ES-I3 (cell line): Measurements from ENCODE around the gene OLFML3.

Experiments used
- H3K36me3 ChIP-seq: 2 replicates; pipeline ENCODE4 v1.6.1; 2013; ENCODE audit warnings: mild to moderate bottlenecking, low read length, control low read depth, moderate library complexity; ENCODE audit not compliant: insufficient read depth
- H3K4me1 ChIP-seq: 2 replicates; pipeline ENCODE4 v1.6.1; 2013; ENCODE audit warnings: mild to moderate bottlenecking, control low read depth, low read length; ENCODE audit not compliant: insufficient read depth
- H3K9ac ChIP-seq: 2 replicates; pipeline ENCODE4 v1.6.1; 2013; ENCODE audit warnings: low read depth, mild to moderate bottlenecking, low read length, moderate library complexity
- H3K9me3 ChIP-seq: 2 replicates; pipeline ENCODE4 v1.6.1; 2013; ENCODE audit warnings: mild to moderate bottlenecking, low read length, moderate library complexity; ENCODE audit not compliant: control insufficient read depth, insufficient read depth

Gene OLFML3, protein sequence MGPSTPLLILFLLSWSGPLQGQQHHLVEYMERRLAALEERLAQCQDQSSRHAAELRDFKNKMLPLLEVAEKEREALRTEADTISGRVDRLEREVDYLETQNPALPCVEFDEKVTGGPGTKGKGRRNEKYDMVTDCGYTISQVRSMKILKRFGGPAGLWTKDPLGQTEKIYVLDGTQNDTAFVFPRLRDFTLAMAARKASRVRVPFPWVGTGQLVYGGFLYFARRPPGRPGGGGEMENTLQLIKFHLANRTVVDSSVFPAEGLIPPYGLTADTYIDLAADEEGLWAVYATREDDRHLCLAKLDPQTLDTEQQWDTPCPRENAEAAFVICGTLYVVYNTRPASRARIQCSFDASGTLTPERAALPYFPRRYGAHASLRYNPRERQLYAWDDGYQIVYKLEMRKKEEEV

DNA sequence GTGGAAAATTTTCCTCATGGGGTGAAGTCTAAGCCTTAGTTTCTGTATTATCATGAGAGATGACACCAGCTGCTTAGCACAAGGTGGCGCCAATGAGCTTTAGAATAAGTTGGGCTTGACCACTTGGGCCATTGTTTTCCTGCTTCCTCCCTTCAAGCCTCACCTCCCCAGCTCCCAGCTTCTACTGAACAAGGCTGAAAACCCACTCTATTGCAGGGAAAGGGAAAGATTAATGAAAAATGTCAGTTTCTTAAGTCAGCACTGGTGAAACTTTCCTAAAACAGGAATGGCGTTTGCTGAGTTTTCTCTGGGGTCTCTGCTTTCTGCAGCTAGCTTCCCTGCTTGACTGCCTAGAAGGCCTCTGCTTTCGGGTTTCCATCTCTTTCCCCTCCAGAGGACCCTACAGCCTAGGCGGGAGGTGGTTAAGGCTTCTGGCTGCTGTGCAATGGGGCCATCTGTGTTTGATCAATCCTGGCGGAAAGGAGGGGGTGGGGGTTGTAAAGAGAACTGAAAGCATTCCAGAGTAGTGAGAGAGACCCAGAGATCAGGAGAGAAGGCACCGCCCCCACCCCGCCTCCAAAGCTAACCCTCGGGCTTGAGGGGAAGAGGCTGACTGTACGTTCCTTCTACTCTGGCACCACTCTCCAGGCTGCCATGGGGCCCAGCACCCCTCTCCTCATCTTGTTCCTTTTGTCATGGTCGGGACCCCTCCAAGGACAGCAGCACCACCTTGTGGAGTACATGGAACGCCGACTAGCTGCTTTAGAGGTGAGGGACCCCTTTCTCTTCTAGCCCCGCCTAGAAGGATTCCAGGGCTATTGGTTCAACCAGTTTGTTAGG lies at the start of gene OLFML3:
Gene OLFML3 (plus strand): TSS at position 612 of the 840 bp plus-strand sequence. CDS start 43 bp downstream, at position 655.
- H3K36me3 ChIP-seq, result peaks cover 10% of the 10 kb centered on the region; the same call in 1 of the 2 replicates
- peaks cover 70% of the 10 kb centered on the region for H3K4me1 ChIP-seq
- peak within 1 kb of the TSS; percentile 58 for H3K9ac ChIP-seq
- H3K9me3 ChIP-seq, result no peaks in the 10 kb centered on the region

DNA sequence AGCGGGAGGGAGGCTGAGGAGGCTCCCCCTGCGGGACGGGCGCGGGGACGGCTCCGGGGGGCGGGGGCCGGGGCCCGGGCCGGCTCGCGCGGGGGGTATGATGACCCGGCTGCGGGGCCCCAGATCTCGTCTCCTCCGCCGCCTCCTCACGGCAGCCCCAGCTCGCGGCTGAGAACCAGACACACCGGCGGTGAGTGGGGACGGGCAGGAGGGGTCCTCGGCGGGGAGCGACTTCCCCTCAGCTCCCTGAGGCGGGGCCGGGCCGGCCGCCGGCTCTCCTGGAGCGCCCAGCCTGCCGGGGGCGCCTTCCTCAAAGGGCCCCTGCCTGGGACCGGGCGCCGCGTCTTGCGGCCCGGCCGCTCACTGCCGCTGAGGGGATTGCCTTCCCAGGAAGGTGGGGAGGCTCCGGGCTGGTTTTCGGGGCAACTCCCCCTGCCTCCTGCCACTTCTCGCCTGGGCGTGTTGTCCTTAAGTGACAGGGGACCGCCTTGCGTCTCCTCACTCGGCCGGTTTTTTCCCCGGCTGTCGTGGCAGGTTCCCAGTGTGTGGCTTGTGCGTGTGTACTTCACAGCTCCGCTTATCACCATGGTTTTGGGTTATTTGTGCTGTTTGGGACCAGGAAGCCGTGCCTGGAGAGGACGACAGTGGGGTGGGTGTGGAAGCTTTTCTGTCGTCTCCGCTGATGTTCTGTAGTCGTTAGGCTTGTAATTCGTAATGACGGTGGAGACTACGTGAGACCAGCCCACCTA lies 49.4 kb upstream of the OLFML3 start:
- H3K36me3 ChIP-seq, result no peaks in the 10 kb centered on the region
- peak overlapping the region; percentile 68 for H3K9ac ChIP-seq
- H3K9me3 ChIP-seq, result no peaks in the 10 kb centered on the region
- 0 out of 2 replicates have a peak, but pooled peaks cover 2% of the 10 kb centered on the region for H3K4me1 ChIP-seq

DNA sequence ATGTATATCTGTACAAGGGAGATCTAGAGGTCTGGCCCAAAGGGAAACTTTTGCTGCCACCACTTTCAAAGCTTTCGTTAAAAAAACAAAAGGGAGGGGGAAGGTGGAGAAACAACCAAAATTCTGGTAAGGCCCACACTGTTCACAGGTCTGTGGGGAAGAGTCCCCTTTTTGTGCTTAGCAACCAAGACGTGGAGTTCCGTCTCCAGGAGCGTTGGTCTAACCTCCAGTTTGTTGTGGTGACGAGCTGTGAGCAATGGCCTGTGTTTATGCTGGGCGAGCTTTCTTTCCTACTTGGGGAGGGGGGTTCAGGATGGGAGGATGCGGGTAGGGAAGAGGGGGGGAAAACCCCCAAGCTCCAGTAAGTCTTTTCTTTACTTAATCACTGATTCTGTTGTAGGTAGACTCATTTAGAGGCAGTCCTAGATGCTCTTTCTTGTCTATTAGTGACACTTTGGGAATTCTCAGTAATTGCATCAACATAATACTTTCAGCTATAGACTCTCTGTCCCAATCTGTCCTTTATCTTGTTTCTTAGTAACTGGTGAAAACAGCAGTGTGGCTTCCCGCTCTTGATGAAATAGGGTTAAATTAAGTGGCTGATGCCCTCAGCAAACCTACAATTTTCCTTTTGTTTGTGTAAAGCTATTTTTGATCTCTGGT lies 48.6 kb upstream of the OLFML3 start:
- H3K36me3 ChIP-seq, result no peaks in the 10 kb centered on the region
- no peaks in the 10 kb centered on the region for H3K9me3 ChIP-seq
- peak overlapping the region; percentile 68 for H3K9ac ChIP-seq
- 0 out of 2 replicates have a peak, but pooled peaks cover 2% of the 10 kb centered on the region for H3K4me1 ChIP-seq

DNA sequence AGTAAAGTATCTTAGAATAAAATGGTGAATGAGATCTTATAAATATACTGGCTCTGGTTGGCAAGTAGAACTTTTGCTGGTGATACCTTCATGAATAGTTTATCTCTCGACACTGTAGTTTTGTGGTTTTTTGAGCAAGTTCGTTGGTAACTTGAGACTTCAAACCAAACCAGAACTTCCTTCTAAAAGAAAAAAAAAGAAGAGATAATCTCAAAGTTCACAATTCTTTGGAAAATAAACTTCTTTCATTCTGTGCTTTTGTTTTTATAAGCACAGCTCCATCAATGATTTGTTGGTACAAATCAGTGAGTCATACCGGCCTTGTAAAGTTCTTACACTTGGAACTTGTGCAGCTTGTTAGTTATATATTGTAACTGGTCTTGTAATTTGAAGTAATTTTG lies 47.8 kb upstream of the OLFML3 start:
- Histone ChIP-seq H3K9ac (no peak overlapping the region), H3K9me3 (no peaks in the 10 kb centered on the region), H3K4me1 (peaks cover 7% of the 10 kb centered on the region; the same call in 1 of the 2 replicates), H3K36me3 (no peaks in the 10 kb centered on the region)

DNA sequence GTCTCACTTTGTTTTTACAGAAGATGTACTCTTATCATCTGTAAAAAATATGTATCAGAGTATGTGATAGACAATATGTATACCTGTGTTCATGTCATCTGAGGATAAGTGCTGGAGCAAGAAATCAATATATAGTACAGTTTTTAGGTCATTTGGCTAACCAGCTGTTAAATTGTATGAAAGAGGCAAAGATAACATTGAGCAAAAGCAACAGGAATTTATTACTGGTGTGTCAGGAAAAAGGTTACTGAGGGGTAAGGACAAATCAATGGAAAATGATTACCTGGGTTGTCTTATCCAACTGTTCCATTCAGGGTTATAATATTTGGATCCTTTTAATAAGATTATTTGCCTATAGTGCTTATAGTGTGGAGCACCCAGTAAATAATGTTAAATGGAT lies 45.3 kb upstream of the OLFML3 start:
- Histone ChIP-seq H3K9ac (no peak overlapping the region), H3K4me1 (peaks cover 9% of the 10 kb centered on the region; the same call in 1 of the 2 replicates), H3K36me3 (no peaks in the 10 kb centered on the region), H3K9me3 (no peaks in the 10 kb centered on the region)

DNA sequence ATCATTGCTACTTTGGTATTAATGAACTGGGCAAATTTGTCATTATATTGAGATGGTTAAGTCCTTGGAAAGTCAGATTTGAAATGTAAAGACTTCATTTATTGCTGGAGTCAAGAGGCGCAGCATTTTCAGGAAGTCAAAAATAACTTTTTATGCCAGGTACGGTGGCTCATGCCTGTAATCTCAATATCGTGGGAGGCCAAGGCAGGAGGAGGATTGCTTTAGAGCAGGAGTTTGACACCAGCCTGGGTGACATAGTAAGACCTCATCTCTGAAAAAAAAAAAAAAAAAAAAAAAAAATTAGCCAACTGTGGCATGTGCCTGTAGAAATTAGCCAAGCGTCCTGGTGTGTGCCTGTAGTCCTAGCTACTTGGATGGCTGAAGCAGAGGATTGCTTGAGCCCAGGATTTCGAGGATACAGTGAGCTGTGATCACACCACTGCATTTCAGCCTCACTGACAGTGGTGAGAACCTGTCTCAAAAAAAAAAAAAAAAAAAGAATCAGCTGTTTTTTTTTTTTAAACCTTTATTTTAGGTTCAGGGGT lies 44.7 kb upstream of the OLFML3 start:
- H3K9ac ChIP-seq, result no peak overlapping the region
- H3K9me3 ChIP-seq, result no peaks in the 10 kb centered on the region
- no peaks in the 10 kb centered on the region for H3K36me3 ChIP-seq
- H3K4me1 ChIP-seq, result peaks cover 9% of the 10 kb centered on the region; the same call in 1 of the 2 replicates

DNA sequence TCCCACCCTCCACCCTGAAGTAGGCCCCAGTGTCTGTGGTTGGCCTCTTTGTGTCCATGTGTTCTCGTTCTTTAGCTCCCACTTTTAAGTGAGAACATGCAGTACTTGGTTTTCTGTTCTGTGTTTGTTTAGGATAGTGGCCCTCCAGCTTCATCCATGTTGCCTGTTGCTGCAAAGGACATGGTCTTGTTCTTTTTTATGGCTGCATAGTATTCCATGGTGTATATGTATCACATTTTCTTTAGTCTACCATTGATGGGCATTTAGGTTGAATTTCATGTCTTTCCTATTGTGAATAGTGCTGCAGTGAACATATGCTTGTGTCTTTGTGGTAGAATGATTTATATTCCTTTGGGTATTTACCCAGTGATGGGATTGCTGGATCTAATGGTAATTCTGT lies 44.1 kb upstream of the OLFML3 start:
- no peaks in the 10 kb centered on the region for H3K9me3 ChIP-seq
- H3K9ac ChIP-seq, result no peak overlapping the region
- H3K4me1 ChIP-seq, result peaks cover 9% of the 10 kb centered on the region; the same call in 1 of the 2 replicates
- no peaks in the 10 kb centered on the region for H3K36me3 ChIP-seq

DNA sequence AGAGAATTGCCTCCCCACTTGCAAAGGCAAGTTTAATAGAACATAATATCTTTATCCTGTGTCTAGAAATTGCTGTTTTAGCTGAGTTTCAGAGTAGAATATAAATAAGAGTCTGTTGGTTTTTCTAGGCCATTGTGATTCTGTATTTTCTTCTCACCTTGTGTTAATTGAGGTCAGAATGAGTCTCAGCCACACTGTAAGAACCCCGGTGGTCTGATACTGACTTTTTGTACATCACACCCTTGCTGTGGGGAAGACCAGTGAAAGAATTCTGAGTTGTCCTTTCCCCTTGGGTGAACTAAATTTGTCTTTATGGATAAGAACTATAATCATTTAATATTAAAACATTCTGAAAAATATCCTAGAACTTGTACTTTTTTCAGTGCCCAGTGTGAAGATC lies 43.3 kb upstream of the OLFML3 start:
- H3K9me3 ChIP-seq, result no peaks in the 10 kb centered on the region
- H3K4me1 ChIP-seq, result peaks cover 9% of the 10 kb centered on the region; the same call in 1 of the 2 replicates
- H3K36me3 ChIP-seq, result 0 out of 2 replicates have a peak, but pooled peaks cover 2% of the 10 kb centered on the region
- H3K9ac ChIP-seq, result no peak overlapping the region

DNA sequence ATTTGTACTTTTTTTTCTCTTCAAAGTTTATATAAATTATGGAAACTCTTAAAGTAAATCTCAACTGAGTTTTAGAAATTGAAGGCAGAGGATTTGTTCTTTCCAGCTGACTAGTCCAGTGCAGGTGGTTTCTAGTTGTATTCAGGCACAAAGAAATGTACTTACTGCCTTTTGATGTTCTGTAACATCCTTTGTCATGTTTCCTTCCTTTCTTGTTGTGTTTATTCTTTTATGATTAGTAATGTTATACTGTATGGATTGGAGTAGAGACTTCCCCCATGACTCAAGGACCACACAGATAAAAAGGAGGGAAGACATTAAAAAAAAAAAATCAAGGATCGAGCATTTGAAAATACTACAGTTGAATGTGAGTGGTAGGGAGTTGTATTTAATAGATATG lies 42.1 kb upstream of the OLFML3 start:
- Histone ChIP-seq H3K36me3 (0 out of 2 replicates have a peak, but pooled peaks cover 6% of the 10 kb centered on the region), H3K9me3 (no peaks in the 10 kb centered on the region), H3K9ac (no peak overlapping the region), H3K4me1 (peaks cover 9% of the 10 kb centered on the region; the same call in 1 of the 2 replicates)

DNA sequence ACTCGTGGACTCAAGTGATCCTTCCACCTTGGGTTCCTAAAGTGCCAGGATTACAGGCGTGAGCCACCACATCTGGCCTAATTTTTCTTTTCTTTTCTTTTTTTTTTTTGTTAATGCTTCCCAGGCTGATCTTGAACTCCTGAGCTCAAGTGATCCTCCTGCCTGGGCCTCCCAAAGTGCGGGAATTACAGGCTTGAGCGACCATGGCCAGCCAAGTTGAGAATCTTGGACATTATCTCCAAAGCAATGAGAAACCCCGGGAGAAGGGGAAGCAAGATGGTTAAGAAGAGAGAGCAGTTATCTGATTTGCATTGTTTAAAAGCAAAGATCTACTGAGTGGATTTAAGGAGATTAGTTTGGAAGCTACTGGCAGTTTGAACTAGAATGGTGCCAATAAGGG lies 41.1 kb upstream of the OLFML3 start:
- Histone ChIP-seq H3K9me3 (no peaks in the 10 kb centered on the region), H3K4me1 (peaks cover 9% of the 10 kb centered on the region; the same call in 1 of the 2 replicates), H3K36me3 (0 out of 2 replicates have a peak, but pooled peaks cover 6% of the 10 kb centered on the region), H3K9ac (no peak overlapping the region)

DNA sequence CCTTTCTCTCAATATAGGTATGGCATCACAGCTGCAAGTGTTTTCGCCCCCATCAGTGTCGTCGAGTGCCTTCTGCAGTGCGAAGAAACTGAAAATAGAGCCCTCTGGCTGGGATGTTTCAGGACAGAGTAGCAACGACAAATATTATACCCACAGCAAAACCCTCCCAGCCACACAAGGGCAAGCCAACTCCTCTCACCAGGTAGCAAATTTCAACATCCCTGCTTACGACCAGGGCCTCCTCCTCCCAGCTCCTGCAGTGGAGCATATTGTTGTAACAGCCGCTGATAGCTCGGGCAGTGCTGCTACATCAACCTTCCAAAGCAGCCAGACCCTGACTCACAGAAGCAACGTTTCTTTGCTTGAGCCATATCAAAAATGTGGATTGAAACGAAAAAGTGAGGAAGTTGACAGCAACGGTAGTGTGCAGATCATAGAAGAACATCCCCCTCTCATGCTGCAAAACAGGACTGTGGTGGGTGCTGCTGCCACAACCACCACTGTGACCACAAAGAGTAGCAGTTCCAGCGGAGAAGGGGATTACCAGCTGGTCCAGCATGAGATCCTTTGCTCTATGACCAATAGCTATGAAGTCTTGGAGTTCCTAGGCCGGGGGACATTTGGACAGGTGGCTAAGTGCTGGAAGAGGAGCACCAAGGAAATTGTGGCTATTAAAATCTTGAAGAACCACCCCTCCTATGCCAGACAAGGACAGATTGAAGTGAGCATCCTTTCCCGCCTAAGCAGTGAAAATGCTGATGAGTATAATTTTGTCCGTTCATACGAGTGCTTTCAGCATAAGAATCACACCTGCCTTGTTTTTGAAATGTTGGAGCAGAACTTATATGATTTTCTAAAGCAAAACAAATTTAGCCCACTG lies 38.7 kb upstream of the OLFML3 start:
- no peak overlapping the region for H3K9ac ChIP-seq
- no peaks in the 10 kb centered on the region for H3K9me3 ChIP-seq
- H3K4me1 ChIP-seq, result peaks cover 9% of the 10 kb centered on the region; the same call in 1 of the 2 replicates
- H3K36me3 ChIP-seq, result 0 out of 2 replicates have a peak, but pooled peaks cover 6% of the 10 kb centered on the region

DNA sequence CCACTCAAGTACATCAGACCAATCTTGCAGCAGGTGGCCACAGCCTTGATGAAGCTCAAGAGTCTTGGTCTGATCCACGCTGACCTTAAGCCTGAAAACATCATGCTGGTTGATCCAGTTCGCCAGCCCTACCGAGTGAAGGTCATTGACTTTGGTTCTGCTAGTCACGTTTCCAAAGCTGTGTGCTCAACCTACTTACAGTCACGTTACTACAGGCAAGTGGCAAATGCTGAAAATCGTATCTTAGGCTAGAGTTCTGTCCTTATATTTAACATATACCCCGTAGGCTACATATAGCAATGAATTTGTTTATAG lies 38.1 kb upstream of the OLFML3 start:
- no peaks in the 10 kb centered on the region for H3K9me3 ChIP-seq
- H3K9ac ChIP-seq, result no peak overlapping the region
- H3K36me3 ChIP-seq, result 0 out of 2 replicates have a peak, but pooled peaks cover 6% of the 10 kb centered on the region
- H3K4me1 ChIP-seq, result 0 out of 2 replicates have a peak, but pooled peaks cover 7% of the 10 kb centered on the region
